ENCODE data around the gene ARMH1. TPM values are rescaled to one million over a fixed set of nuclear protein-coding genes. Genes with fewer than 3 reads are reported as not detected.

The ARMH1 gene
- total and polyA plus RNA-seq, 4 donors, result 0.63 to 6.7 (median 1.8) TPM

GRCh38 chr1:44634606-44635189, 39.8 kb upstream of the ARMH1 start:
- Histone ChIP-seq H3K27me3 (ENCODE audit: control insufficient read depth in 1 of 2, insufficient read depth in 2 of 2, low read length in 1 of 2) (no peaks in the 10 kb centered on the region), H3K4me1 (ENCODE audit: control insufficient read depth in 1 of 2, insufficient read depth in 2 of 2, low read length in 2 of 2) (no peaks in the 10 kb centered on the region), H3K4me3 (ENCODE audit: low read length in 2 of 2) (no peak overlapping the region), H3K9me3 (ENCODE audit: control insufficient read depth, low read length) (no peaks in the 10 kb centered on the region), H3K36me3 (ENCODE audit: control insufficient read depth in 1 of 2, insufficient read depth in 2 of 2, low read length in 1 of 2) (peaks cover 0 to 5% of the 10 kb centered on the region in 2 donors), H3K27ac (ENCODE audit: low read depth in 1 of 2, low read length in 2 of 2) (no peak overlapping the region)
- intact Hi-C loops (cut with DNase I), result no loop called here
- WGBS, 2 donors, result 91 to 92% methylated on average over 3 of the region's 3 CpGs
- no peak for DNase-seq
- ATAC-seq (ENCODE audit: low FRiP score), result no peak

GRCh38 chr1:44635439-44635838, 39.1 kb upstream of the ARMH1 start:
- H3K36me3 ChIP-seq (ENCODE audit: control insufficient read depth in 1 of 2, insufficient read depth in 2 of 2, low read length in 1 of 2), result peaks cover 0 to 5% of the 10 kb centered on the region in 2 donors
- no peak overlapping the region for H3K4me3 ChIP-seq (ENCODE audit: low read length in 2 of 2)
- intact Hi-C loops (cut with DNase I), result no loop called here
- ATAC-seq (ENCODE audit: low FRiP score), result no peak
- H3K4me1 ChIP-seq (ENCODE audit: control insufficient read depth in 1 of 2, insufficient read depth in 2 of 2, low read length in 2 of 2), result no peaks in the 10 kb centered on the region
- WGBS, 2 donors, result 86 to 88% methylated on average over 9 of the region's 9 CpGs
- no peaks in the 10 kb centered on the region for H3K27me3 ChIP-seq (ENCODE audit: control insufficient read depth in 1 of 2, insufficient read depth in 2 of 2, low read length in 1 of 2)
- no peaks in the 10 kb centered on the region for H3K9me3 ChIP-seq (ENCODE audit: control insufficient read depth, low read length)
- no peak overlapping the region for H3K27ac ChIP-seq (ENCODE audit: low read depth in 1 of 2, low read length in 2 of 2)
- no peak for DNase-seq

GRCh38 chr1:44636083-44636687, 38.3 kb upstream of the ARMH1 start:
- DNase-seq (no peak), ATAC-seq (ENCODE audit: low FRiP score) (no peak)
- WGBS, 2 donors, result 88 to 91% methylated on average over 14 of the region's 14 CpGs
- H3K9me3 ChIP-seq (ENCODE audit: control insufficient read depth, low read length), result no peaks in the 10 kb centered on the region
- intact Hi-C loops (cut with DNase I), result no loop called here
- no peak overlapping the region for H3K4me3 ChIP-seq (ENCODE audit: low read length in 2 of 2)
- no peaks in the 10 kb centered on the region for H3K4me1 ChIP-seq (ENCODE audit: control insufficient read depth in 1 of 2, insufficient read depth in 2 of 2, low read length in 2 of 2)
- H3K27ac ChIP-seq (ENCODE audit: low read depth in 1 of 2, low read length in 2 of 2), result no peak overlapping the region
- peaks cover 0 to 6% of the 10 kb centered on the region in 2 donors for H3K36me3 ChIP-seq (ENCODE audit: control insufficient read depth in 1 of 2, insufficient read depth in 2 of 2, low read length in 1 of 2)
- no peaks in the 10 kb centered on the region for H3K27me3 ChIP-seq (ENCODE audit: control insufficient read depth in 1 of 2, insufficient read depth in 2 of 2, low read length in 1 of 2)

GRCh38 chr1:44636688-44637598, 37.6 kb upstream of the ARMH1 start:
- H3K9me3 ChIP-seq (ENCODE audit: control insufficient read depth, low read length), result no peaks in the 10 kb centered on the region
- 76 to 77% methylated on average over 13 of the region's 13 CpGs for WGBS, 2 donors
- H3K36me3 ChIP-seq (ENCODE audit: control insufficient read depth in 1 of 2, insufficient read depth in 2 of 2, low read length in 1 of 2), result peaks cover 0 to 6% of the 10 kb centered on the region in 2 donors
- DNase-seq (no peak), ATAC-seq (ENCODE audit: low FRiP score) (no peak)
- H3K27ac ChIP-seq (ENCODE audit: low read depth in 1 of 2, low read length in 2 of 2), result no peak overlapping the region
- H3K27me3 ChIP-seq (ENCODE audit: control insufficient read depth in 1 of 2, insufficient read depth in 2 of 2, low read length in 1 of 2), result no peaks in the 10 kb centered on the region
- intact Hi-C loops (cut with DNase I), result no loop called here
- no peaks in the 10 kb centered on the region for H3K4me1 ChIP-seq (ENCODE audit: control insufficient read depth in 1 of 2, insufficient read depth in 2 of 2, low read length in 2 of 2)
- no peak overlapping the region for H3K4me3 ChIP-seq (ENCODE audit: low read length in 2 of 2)

- intact Hi-C loops (cut with DNase I), result no loop called here
- WGBS, 2 donors, result 90 to 91% methylated on average over 27 of the region's 27 CpGs
- H3K4me1 ChIP-seq (ENCODE audit: control insufficient read depth in 1 of 2, insufficient read depth in 2 of 2, low read length in 2 of 2), result no peaks in the 10 kb centered on the region
- DNase-seq (no peak), ATAC-seq (ENCODE audit: low FRiP score) (no peak)
- peaks cover 0 to 6% of the 10 kb centered on the region in 2 donors for H3K36me3 ChIP-seq (ENCODE audit: control insufficient read depth in 1 of 2, insufficient read depth in 2 of 2, low read length in 1 of 2)
- H3K27ac ChIP-seq (ENCODE audit: low read depth in 1 of 2, low read length in 2 of 2), result no peak overlapping the region
- H3K9me3 ChIP-seq (ENCODE audit: control insufficient read depth, low read length), result no peaks in the 10 kb centered on the region
- H3K4me3 ChIP-seq (ENCODE audit: low read length in 2 of 2), result no peak overlapping the region
- no peaks in the 10 kb centered on the region for H3K27me3 ChIP-seq (ENCODE audit: control insufficient read depth in 1 of 2, insufficient read depth in 2 of 2, low read length in 1 of 2)
Measured at GRCh38 chr1:44637702-44638411, 36.7 kb upstream of the ARMH1 start.

GRCh38 chr1:44640200-44640853, 34.2 kb upstream of the ARMH1 start:
- no peak overlapping the region for H3K4me3 ChIP-seq (ENCODE audit: low read length in 2 of 2)
- intact Hi-C loops (cut with DNase I), result no loop called here
- no peaks in the 10 kb centered on the region for H3K9me3 ChIP-seq (ENCODE audit: control insufficient read depth, low read length)
- no peaks in the 10 kb centered on the region for H3K4me1 ChIP-seq (ENCODE audit: control insufficient read depth in 1 of 2, insufficient read depth in 2 of 2, low read length in 2 of 2)
- no peak for ATAC-seq (ENCODE audit: low FRiP score)
- H3K27me3 ChIP-seq (ENCODE audit: control insufficient read depth in 1 of 2, insufficient read depth in 2 of 2, low read length in 1 of 2), result no peaks in the 10 kb centered on the region
- H3K27ac ChIP-seq (ENCODE audit: low read depth in 1 of 2, low read length in 2 of 2), result no peak overlapping the region
- DNase-seq, result no peak
- WGBS, 2 donors, result 85 to 87% methylated on average over 24 of the region's 24 CpGs
- H3K36me3 ChIP-seq (ENCODE audit: control insufficient read depth in 1 of 2, insufficient read depth in 2 of 2, low read length in 1 of 2), result peaks cover 0 to 6% of the 10 kb centered on the region in 2 donors

- no peak overlapping the region for H3K4me3 ChIP-seq (ENCODE audit: low read length in 2 of 2)
- intact Hi-C loops (cut with DNase I), result no loop called here
- no peak for ATAC-seq (ENCODE audit: low FRiP score)
- H3K27me3 ChIP-seq (ENCODE audit: control insufficient read depth in 1 of 2, insufficient read depth in 2 of 2, low read length in 1 of 2), result no peaks in the 10 kb centered on the region
- no peak overlapping the region for H3K27ac ChIP-seq (ENCODE audit: low read depth in 1 of 2, low read length in 2 of 2)
- 81 to 85% methylated on average over 12 of the region's 12 CpGs for WGBS, 2 donors
- no peak for DNase-seq
- H3K4me1 ChIP-seq (ENCODE audit: control insufficient read depth in 1 of 2, insufficient read depth in 2 of 2, low read length in 2 of 2), result no peaks in the 10 kb centered on the region
- no peaks in the 10 kb centered on the region for H3K9me3 ChIP-seq (ENCODE audit: control insufficient read depth, low read length)
- peaks cover 0 to 6% of the 10 kb centered on the region in 2 donors for H3K36me3 ChIP-seq (ENCODE audit: control insufficient read depth in 1 of 2, insufficient read depth in 2 of 2, low read length in 1 of 2)
Measured at GRCh38 chr1:44641126-44642102, 33.1 kb upstream of the ARMH1 start.

All from aorta (tissue), 5 donors.